Neutrophil (primary cell): ENCODE results near the gene RELB.

ENCODE experiments used
- H3K27ac ChIP-seq: fragments of 200-600 bp; sonication (generic); 2 replicates; pipeline ENCODE4 v1.5.1; 2016; ENCODE audit warnings: mild to moderate bottlenecking, moderate library complexity
- H3K27me3 ChIP-seq: fragments of 200-600 bp; sonication (generic); 2 replicates; pipeline ENCODE4 v1.6.0; 2016; ENCODE audit warnings: mild to moderate bottlenecking
- H3K36me3 ChIP-seq: fragments of 200-600 bp; sonication (generic); 2 replicates; pipeline ENCODE4 v1.5.1; 2017
- H3K4me1 ChIP-seq, 2 experiments: fragments of 200-600 bp in 1 of 2; sonication (generic) in 1 of 2; 1 replicate in 1 of 2; 2 replicates in 1 of 2; pipeline versions ENCODE4 v1.5.1 to v1.6.1; 2013 to 2016; ENCODE audit warnings: low read depth in 1 of 2, low read length in 1 of 2, mild to moderate bottlenecking in 1 of 2, moderate library complexity in 1 of 2; ENCODE audit not compliant: control insufficient read depth in 1 of 2, insufficient read depth in 1 of 2
- H3K4me3 ChIP-seq, 2 experiments: fragments of 200-600 bp in 1 of 2; sonication (generic) in 1 of 2; 1 replicate in 1 of 2; 2 replicates in 1 of 2; pipeline ENCODE4 v1.5.1; 2013 to 2016; ENCODE audit warnings: low read depth in 1 of 2, low read length in 1 of 2, mild to moderate bottlenecking in 1 of 2, moderate library complexity in 1 of 2
- H3K9me3 ChIP-seq: fragments of 200-600 bp; sonication (generic); 2 replicates; pipeline ENCODE4 v1.5.1; 2016
- CTCF ChIP-seq: fragments of 200-600 bp; sonication (generic); IDR thresholded peaks from 2 replicates; pipeline ENCODE4 v1.5.1; 2016; ENCODE audit warnings: antibody characterized with exemption

Gene RELB

GRCh38 chr19:45058622-45059159 is 57.4 kb downstream of the RELB start:
- no peak for TF ChIP-seq CTCF
- H3K9me3 ChIP-seq = no peaks in the 10 kb centered on the region
- H3K4me3 ChIP-seq = no peak overlapping the region
- peaks cover 98% of the 10 kb centered on the region for H3K36me3 ChIP-seq
- no peaks in the 10 kb centered on the region for H3K4me1 ChIP-seq
- H3K27ac ChIP-seq = peak overlapping the region; percentile 1
- no peaks in the 10 kb centered on the region for H3K27me3 ChIP-seq

- H3K4me3 ChIP-seq = no peak overlapping the region
Measured at GRCh38 chr19:45059258-45059965, 58.1 kb downstream of the RELB start.

GRCh38 chr19:45061965-45062364 is 60.7 kb downstream of the RELB start:
- H3K4me1 ChIP-seq = no peaks in the 10 kb centered on the region
- H3K9me3 ChIP-seq = no peaks in the 10 kb centered on the region
- H3K27ac ChIP-seq = no peak overlapping the region
- H3K27me3 ChIP-seq = no peaks in the 10 kb centered on the region
- peaks cover 98% of the 10 kb centered on the region for H3K36me3 ChIP-seq
- no peak overlapping the region for H3K4me3 ChIP-seq
- no peak for TF ChIP-seq CTCF

More at GRCh38 chr19:45059258-45059965, 58.1 kb downstream of the RELB start:
- H3K4me1 ChIP-seq = no peaks in the 10 kb centered on the region
- H3K36me3 ChIP-seq = peaks cover 98% of the 10 kb centered on the region
- H3K27ac ChIP-seq = no peak overlapping the region
- no peaks in the 10 kb centered on the region for H3K27me3 ChIP-seq
- peak; percentile 77 for TF ChIP-seq CTCF
- no peaks in the 10 kb centered on the region for H3K9me3 ChIP-seq

GRCh38 chr19:45063851-45064801 is 62.9 kb downstream of the RELB start:
- no peaks in the 10 kb centered on the region for H3K9me3 ChIP-seq
- H3K4me1 ChIP-seq = no peaks in the 10 kb centered on the region
- H3K36me3 ChIP-seq = peaks cover 98% of the 10 kb centered on the region
- TF ChIP-seq CTCF = no peak
- no peak overlapping the region for H3K27ac ChIP-seq
- H3K27me3 ChIP-seq = no peaks in the 10 kb centered on the region
- H3K4me3 ChIP-seq = no peak overlapping the region

GRCh38 chr19:45066921-45067661 is 65.8 kb downstream of the RELB start:
- TF ChIP-seq CTCF = no peak
- H3K27me3 ChIP-seq = no peaks in the 10 kb centered on the region
- no peak overlapping the region for H3K27ac ChIP-seq
- no peaks in the 10 kb centered on the region for H3K4me1 ChIP-seq
- no peaks in the 10 kb centered on the region for H3K9me3 ChIP-seq
- H3K36me3 ChIP-seq = peaks cover 98% of the 10 kb centered on the region
- H3K4me3 ChIP-seq = no peak overlapping the region
